NCI-H128 (cell line): ENCODE data around the gene BUB1B.

Experiments used
- DNase-seq: peaks from one replicate; lab custom pipeline; 2025; ENCODE audit not compliant: unreplicated experiment; lab: John Stamatoyannopoulos, UW

The BUB1B gene

DNA sequence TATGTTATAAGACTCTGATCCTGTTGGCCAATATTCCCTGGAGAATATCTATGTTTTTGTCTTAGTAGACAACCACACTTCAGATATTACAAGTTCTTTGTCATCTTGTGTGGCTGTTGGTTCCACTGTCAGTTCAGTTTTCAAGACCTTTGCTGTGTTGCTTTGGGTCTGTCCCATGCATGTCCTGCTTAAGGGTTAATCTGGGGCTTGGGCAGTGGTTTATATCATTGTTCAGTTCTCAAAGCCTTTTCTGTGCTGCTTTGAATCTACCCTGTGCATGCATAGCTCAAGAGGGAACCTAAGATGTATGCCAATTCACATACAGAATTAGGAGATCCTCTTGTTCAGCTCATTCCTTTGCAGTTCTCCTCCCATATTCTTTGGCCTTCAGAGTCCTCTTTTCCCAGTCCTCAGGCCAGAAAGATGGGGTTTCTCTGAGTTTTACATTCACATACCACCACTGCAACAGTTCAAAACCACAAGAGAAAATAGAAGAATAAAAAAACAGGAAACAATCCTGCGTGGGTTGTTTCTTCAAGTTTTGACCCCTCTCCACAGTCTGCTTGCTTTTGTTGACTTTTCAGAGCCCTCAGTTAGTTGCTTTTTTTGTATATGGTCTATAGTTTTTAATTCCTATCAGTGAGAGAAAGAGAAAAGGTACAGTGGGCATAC, 21.6 kb downstream of the BUB1B start:
- DNase-seq = no peak

GRCh38 chr15:40183636-40184463, 23.0 kb downstream of the BUB1B start:
- DNase-seq = no peak

DNA sequence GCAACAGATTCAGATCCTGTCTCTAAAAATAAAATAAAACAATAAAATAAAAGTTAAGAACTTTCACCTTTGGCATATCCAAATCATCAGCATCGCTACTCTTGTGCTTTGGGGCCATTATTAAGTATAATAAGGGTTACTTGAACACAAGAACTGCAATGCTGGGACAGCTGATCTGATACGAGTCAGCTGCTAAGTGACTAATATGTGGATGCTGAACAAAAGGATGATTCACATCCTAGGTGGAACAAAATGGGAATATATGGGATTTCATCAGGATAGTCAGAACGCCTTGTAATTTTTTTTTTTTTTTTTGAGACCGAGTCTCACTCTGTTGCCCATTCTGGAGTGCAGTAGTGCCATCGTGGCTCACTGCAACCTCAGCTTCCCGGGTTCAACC, 29.7 kb downstream of the BUB1B start:
- DNase-seq = no peak

- no peak for DNase-seq
Observed at GRCh38 chr15:40192942-40193341, 32.1 kb downstream of the BUB1B start.

DNA sequence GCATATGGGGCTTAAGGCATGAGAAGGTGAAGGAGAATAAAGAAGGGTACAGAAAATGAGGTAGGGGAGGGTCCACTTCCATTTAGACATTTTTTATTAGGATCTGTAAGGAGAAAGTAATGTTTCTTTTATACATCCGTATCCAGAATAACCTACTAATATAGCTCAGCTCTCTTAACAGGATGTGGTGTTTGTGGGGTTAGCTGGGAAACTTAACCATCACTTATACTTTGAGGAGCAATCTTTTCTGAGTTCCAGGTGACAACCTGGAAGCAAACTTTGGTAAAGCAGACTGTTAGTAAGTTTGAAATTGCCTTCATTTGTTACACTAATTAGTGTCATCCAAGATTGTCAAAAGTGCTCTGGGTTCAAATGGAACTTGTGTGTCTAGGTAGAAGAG, 36.6 kb downstream of the BUB1B start:
- no peak for DNase-seq

GRCh38 chr15:40198355-40199085, 37.7 kb downstream of the BUB1B start:
- no peak for DNase-seq

DNA sequence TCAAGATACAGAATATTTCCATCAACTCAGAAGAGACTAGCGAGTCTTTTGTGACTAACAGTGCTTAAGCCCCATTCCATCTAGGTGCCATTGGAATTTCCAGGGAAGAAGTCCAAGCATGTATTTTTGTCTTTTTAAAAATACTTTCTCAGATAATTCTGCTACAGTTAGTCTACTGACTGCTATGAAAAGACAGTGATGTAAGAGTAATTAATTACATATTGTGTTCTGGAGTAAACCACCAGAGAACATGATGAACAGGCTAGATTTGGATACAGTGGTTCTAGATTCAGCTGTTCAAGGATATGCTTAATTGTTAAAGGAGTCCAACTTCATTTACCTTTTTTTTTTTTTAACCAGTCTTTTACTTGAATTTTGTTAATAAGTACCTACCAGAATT, 43.2 kb downstream of the BUB1B start:
- no peak for DNase-seq

- DNase-seq = peak; percentile 34
Observed at GRCh38 chr15:40217166-40217824, 56.4 kb downstream of the BUB1B start.

DNA sequence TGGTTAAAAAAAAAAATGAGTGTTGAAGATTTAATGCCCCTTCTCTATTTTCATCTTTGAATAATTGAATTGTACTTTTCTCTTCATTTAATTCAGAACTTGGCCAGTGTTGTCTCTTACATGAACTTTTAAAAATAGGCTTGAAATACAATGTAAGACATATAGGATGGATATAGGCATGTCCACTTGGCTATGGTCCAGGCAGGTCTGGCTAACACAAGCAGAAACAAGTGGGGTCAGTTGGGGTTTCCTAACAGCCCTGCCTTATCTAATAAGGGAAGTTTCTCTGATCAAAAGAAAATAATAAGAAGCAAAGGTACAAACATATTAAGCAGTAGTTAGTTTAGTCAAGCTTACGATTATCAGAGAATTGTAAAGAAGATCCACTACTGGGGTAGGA, 58.9 kb downstream of the BUB1B start:
- no peak for DNase-seq

DNA sequence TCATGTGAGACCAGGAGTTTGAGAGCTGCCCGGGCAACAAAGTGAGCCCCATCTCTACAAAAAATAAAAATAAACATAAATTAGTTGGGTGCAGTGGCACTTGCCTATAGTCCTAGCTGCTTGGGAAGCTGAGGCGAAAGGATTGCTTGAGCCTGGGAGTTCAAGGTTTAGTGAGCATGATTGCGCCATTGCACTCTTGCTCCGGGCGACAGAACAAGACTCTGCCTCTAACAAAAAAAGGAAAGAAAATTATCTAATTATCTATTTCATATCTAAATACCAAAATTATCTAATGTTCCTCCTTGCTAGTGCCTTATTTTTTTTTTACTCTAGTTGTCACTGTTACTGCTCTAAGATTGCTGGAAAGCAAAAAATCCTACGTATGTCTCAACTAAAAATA, 61.3 kb downstream of the BUB1B start:
- no peak for DNase-seq

DNA sequence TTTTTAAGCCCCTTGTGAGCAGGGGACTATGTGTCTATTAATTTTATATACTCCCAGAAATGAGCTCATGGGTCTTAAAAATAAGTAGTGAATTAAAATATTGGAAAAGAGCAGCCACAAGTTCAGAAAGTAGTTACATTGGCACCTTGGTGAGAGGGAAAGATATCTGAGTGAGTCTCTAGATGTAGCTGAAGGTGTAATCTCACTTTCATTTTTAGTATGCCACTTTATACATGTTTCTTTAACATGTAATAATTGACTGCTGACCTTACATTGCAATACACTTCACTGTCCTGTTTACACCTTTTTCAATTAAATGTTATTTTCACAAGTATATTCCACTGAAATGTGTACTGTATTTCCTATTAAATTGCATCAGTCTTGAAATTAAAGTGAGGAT, 65.9 kb downstream of the BUB1B start:
- DNase-seq = no peak

DNA sequence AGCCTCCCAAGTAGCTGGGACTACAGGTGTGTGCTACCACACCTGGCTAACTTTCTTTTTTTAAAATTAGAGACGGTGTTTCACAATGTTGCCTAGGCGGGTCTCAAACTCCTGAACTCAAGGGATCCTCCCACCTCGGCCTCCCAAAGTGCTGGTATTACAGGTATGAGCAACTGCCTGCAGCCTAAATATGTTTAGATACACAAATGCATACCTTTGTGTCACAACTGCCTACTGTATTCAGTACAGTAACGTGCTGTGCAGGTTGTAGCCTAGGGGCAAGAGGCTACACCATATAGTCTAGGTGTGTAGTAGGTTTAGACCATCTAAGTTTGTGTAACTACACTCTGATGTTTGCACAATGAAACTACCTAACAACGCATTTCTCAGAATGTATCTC, 68.4 kb downstream of the BUB1B start:
- no peak for DNase-seq

- no peak for DNase-seq
Observed at GRCh38 chr15:40229956-40230355, 69.1 kb downstream of the BUB1B start.

GRCh38 chr15:40232625-40233070, 71.8 kb downstream of the BUB1B start:
- DNase-seq = no peak

DNA sequence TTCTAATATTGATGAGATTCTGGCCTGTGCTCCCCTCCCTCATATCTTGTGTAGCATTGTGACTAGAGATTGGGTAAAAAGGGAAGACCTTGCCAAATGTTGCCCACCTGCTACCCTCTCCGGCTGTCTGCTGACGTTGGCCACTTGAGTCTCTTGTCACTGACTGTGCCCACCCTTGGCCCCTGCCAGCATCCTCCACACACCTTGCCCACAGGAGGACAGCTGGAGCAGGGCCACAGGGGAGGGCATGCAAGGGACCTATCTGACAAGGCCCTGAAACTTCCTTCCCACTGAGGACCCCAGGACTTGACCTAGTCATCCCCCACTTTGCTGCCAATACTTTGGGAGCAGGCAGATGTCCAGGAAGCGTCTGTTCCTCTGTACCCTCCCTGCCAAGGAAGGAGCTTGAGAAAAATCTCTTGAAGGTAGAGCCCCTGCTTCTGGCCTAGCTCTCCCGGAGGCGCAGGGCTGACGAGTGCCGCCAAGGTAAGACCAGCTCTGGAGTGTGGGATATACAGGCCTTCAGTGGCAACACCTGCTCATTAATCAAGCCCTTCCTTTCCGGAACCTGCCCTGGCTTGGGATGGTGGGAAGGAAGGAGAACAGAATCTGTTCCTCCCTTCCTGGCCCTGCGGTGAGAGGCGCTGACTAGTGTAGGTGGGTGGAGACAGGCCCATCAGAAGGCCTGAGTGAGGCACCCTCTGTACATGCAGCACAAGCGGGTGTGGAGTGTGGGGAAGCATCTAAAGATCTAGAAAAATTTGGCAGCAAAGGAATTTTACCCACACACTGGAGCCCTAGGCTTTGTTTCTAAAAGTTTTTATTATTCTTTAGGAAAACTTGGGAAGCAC, 73.1 kb downstream of the BUB1B start:
- no peak for DNase-seq

GRCh38 chr15:40234783-40235182, 73.9 kb downstream of the BUB1B start:
- DNase-seq = no peak

DNA sequence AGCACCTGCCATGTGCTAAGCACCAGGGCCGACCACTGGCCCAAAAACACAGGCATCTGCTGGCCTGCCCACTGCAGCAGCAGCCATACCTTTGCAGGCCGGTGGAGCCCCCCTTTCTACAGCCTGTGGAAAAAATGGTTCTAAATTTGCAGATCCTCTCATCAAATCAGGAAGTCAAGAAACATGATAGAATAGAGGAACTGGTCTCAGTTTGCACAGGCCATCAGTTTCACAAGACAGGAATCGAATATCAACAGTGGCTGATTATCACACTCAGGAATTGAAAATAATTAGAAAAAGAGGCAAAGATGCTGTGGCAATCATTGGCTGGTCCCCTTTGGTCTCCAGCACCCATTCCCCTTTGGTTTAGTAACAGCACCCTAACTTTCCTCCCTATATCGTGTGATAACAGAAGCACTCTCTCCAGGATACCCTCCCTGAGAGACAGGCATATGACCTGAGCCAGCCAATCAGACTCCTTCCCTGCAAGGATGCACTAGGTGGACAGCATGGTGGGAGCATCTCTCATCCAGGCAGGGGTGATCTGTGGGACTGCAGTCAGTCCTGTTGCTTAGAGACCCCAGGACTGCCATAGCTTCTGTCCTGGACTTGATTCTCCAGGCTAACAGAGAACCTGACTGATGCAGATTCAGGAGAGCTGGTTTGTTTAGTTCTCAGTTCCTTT, 74.5 kb downstream of the BUB1B start:
- no peak for DNase-seq

DNA sequence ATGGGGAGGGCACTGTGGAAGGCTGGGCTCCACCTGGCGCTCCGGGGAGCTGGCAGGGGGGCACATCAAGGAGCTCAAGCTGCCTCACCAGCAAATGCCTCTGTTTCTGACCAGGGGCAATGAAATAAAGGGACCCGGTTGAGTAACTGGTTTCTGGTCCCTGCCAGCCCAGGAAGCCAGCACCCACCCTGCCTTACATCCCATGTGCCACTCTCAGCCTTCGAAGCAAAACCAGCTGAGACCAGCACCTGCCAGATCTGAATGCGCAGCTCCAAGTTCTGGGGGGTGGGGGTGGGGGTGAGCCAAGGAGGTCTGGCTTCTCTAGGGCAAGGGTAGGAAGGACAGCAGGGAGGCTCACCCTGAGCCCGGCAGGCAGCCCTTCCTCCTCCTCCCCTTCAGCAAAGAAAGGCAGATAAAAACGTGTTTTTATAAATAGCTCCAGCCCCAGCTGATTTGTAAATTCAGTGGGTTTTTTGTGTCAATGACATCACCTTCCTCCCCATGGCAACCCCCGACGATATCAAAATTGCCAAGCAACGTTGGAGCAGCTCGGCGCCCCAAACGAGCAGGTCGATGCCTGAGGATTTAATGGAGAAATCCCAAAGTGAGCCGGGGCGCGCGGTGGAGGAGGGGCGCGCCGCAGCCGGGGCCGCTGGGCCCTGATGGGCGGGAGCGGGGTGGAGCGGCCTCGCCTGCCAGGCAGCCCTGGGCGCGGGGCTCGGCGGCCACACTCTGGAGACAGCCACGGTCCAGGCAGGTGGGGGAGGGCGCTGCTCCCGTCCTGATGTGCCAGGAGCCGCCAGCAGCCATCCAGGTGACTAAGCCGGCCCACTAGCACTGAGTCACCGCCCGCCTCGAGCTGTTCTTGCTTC, 77.9 kb downstream of the BUB1B start, which contains the start of gene PAK6:
Gene PAK6, plus strand, starts transcription at position 532 of the 872 bp plus-strand sequence. CDS start 25,723 bp downstream, outside the sequence.
- no peak for DNase-seq

DNA sequence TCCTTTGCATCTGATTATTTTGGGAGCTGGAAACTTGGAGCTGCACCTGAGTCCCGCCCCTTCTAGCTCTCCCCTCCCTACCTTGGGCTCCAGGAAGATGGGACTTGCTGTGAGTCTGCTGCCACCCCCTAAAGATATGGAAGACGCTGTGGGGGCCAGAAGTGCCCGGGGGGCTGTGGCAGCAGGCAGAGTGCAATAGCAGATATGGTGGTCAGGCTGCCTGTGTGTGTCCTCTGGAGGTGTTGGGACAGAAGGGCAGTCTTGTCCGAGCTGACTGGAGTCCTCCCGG, 78.5 kb downstream of the BUB1B start:
- no peak for DNase-seq
